HCT116 (cell line): ENCODE data around the gene MAGI3.

Source experiments
- CBX3 ChIP-seq: IDR thresholded peaks from 2 replicates; pipeline ENCODE4 v1.6.1; 2012; ENCODE audit warnings: low read depth
- CTCF ChIP-seq, 3 experiments: fragments of 200-600 bp in 1 of 3; sonication (generic) in 1 of 3; IDR thresholded peaks in 2 of 3; conservative IDR thresholded peaks in 1 of 3; 2 replicates each; pipeline ENCODE4 v1.5.1; 2012 to 2017; ENCODE audit warnings: low read depth in 2 of 3, low read length in 2 of 3, antibody characterized with exemption in 1 of 3, borderline replicate concordance in 1 of 3, control low read depth in 1 of 3, mild to moderate bottlenecking in 1 of 3, mixed read lengths in 1 of 3, mixed run types in 1 of 3, moderate library complexity in 1 of 3; ENCODE audit not compliant: insufficient read depth in 1 of 3
- ELF1 ChIP-seq: IDR thresholded peaks from 2 replicates; pipeline ENCODE4 v1.6.1; 2012; ENCODE audit warnings: low read depth, borderline replicate concordance
- JUND ChIP-seq: IDR thresholded peaks from 2 replicates; pipeline ENCODE4 v1.6.1; 2012
- POLR2A ChIP-seq: IDR thresholded peaks from 2 replicates; pipeline ENCODE4 v1.7.0; 2011; ENCODE audit warnings: borderline replicate concordance; ENCODE audit not compliant: insufficient read depth, insufficient read length; ENCODE audit errors: extremely low read depth
- POLR2AphosphoS5 ChIP-seq: IDR thresholded peaks from 2 replicates; pipeline ENCODE4 v1.6.1; 2011; ENCODE audit warnings: mild to moderate bottlenecking, low read depth, low read length, moderate library complexity
- REST ChIP-seq: IDR thresholded peaks from 2 replicates; pipeline ENCODE4 v1.6.1; 2012; ENCODE audit warnings: low read depth
- TCF7L2 ChIP-seq: IDR thresholded peaks from 2 replicates; pipeline ENCODE4 v1.7.0; 2011; ENCODE audit warnings: borderline replicate concordance, inconsistent platforms; ENCODE audit not compliant: insufficient read depth, insufficient read length; ENCODE audit errors: extremely low read depth
- YY1 ChIP-seq: IDR thresholded peaks from 2 replicates; pipeline ENCODE4 v1.6.1; 2011; ENCODE audit warnings: low read length, low read depth, moderate library complexity, mild to moderate bottlenecking; ENCODE audit not compliant: insufficient replicate concordance; ENCODE audit errors: extremely low read depth

GRCh38 chr1:113657126-113657525 is 266.8 kb downstream of the MAGI3 start:
- no peak for TF ChIP-seq POLR2A
- TF ChIP-seq CTCF (IDR thresholded peaks at IDR 0.05 in 2 of 3, conservative IDR thresholded peaks at IDR 0.05 in 1 of 3; ENCODE audit: borderline replicate concordance in 1 of 3, insufficient read depth in 1 of 3, low read depth in 2 of 3, low read length in 2 of 3), result no peak
- no peak for TF ChIP-seq YY1
- TF ChIP-seq CBX3, result no peak
- TF ChIP-seq POLR2AphosphoS5, result no peak
- no peak for TF ChIP-seq REST
- no peak for TF ChIP-seq JUND
- TF ChIP-seq TCF7L2, result no peak
- TF ChIP-seq ELF1, result no peak
